Stomach (tissue), 4 donors: Measurements from ENCODE around the gene FRY.

Experiments
- POLR2A ChIP-seq, 4 donors: fragments of 450-650 bp; IDR thresholded peaks; one replicate each; pipeline ENCODE4 v1.6.1; 2016; ENCODE audit warnings: antibody characterized with exemption in 4 of 4, control low read depth in 2 of 4, mild to moderate bottlenecking in 1 of 4, moderate library complexity in 1 of 4
- TF ChIP-seq, protein P1 (sequence below), 7 experiments: fragments of 450-650 bp in 4 of 7; fragments of 200-600 bp in 3 of 7; sonication (generic) in 3 of 7; IDR thresholded peaks; one replicate each; pipeline ENCODE4 v1.5.1; 2016 to 2019; ENCODE audit warnings: antibody characterized with exemption in 7 of 7, control low read depth in 2 of 7, mild to moderate bottlenecking in 1 of 7

DNA sequence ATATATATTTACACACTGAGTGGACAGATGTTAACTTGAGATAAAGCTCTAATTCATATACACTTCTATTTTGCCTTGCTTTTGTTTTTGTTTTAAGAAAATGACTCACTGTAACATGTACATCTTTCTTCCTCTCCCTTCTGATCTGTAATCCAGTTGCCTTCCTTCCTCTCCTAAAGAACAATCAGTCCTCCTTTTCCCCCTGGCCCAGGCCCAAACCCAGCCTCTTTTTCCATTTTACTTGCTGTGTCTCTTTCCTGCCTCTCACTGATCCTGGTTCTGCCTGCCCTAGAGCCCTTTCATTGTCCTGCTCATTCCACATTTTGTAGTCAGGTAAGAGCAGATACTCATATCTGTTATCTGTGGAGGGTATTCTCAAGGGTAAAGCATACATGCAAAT, 232.8 kb downstream of the FRY start:
- TF ChIP-seq, protein P1, sequence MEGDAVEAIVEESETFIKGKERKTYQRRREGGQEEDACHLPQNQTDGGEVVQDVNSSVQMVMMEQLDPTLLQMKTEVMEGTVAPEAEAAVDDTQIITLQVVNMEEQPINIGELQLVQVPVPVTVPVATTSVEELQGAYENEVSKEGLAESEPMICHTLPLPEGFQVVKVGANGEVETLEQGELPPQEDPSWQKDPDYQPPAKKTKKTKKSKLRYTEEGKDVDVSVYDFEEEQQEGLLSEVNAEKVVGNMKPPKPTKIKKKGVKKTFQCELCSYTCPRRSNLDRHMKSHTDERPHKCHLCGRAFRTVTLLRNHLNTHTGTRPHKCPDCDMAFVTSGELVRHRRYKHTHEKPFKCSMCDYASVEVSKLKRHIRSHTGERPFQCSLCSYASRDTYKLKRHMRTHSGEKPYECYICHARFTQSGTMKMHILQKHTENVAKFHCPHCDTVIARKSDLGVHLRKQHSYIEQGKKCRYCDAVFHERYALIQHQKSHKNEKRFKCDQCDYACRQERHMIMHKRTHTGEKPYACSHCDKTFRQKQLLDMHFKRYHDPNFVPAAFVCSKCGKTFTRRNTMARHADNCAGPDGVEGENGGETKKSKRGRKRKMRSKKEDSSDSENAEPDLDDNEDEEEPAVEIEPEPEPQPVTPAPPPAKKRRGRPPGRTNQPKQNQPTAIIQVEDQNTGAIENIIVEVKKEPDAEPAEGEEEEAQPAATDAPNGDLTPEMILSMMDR (IDR thresholded peaks at IDR 0.05): no peak
- no peak for TF ChIP-seq POLR2A (IDR thresholded peaks at IDR 0.05)
